GM18861 (cell line): Measurements from ENCODE around the gene CD40.
A peak's percentile ranks its signal among the peaks of the same experiment; 100 is the strongest.

Experiments
- ATAC-seq: cut with Tn5 transposase; IDR thresholded peaks from one replicate; pipeline ENCODE4 v1.9.1; 2021; ENCODE audit not compliant: unreplicated experiment

The CD40 gene

GRCh38 chr20:46117704-46118467 lies at the start of gene CD40:
CD40 (plus strand) TSS chr20:46118314; CDS start chr20:46118344, 30 bp downstream.
- ATAC-seq = peak; percentile 54

- no peak for ATAC-seq
Measured at GRCh38 chr20:46070215-46070900, 47.8 kb upstream of the CD40 start.

DNA sequence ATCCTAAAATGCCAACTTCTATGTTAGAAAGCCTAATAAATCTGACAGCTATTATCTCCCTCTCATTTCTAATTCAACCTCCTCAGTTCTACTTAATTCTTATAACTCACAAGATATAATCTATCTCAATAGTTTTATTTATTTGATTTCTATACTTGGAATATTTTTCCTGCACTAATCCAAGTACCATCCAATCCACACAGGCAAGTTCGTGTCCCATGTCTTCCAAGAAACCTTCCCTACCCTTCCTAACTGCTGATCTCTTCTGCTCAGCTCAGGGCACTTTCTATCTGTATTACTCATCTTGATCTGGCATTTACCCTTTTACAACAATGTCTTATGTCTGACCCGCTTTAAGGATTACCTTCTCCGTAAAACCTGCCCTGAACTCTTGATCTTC lies 46.5 kb upstream of the CD40 start:
- no peak for ATAC-seq

DNA sequence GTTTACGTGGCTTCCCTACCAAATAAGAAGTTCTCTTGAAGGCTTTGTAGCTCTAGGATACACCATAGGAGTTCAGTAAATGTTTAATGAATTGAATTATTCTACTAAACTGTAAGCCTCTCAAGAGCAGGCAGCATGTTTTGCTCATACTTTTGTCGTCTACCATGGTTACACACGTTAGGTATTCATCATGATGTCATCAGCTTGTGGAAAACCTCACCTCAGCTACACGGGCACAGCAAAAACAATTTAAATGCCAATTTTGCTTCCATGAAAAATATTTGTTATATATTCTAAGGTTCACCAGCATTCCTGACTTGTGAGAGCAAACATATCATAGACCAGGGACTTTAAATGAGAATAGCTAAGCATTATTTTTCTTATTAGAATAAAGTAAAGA lies 45.1 kb upstream of the CD40 start:
- no peak for ATAC-seq

DNA sequence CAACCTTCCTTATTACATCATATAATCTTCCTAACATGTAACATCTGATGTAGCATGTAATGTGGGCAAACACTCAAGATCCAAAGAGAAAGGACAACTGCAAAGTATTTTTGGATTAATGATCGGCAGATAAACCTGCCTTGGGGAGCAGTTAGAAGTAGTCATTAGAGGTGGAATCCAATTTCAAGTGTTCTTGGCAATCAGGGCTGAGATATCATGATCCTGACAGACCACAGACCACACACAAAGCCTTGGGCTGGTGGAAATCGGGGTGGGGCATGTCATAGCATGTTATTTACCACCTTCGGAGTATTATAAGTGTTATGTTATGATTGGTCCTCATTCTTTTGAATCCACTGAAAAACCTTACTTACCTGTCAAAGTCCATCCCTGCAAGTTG lies 44.7 kb upstream of the CD40 start:
- ATAC-seq = no peak

GRCh38 chr20:46074006-46074405 lies 44.1 kb upstream of the CD40 start:
- ATAC-seq = no peak

- no peak for ATAC-seq
Measured at GRCh38 chr20:46076806-46077205, 41.3 kb upstream of the CD40 start.

GRCh38 chr20:46077642-46078305 lies 40.3 kb upstream of the CD40 start:
- no peak for ATAC-seq

- ATAC-seq = no peak
Measured at GRCh38 chr20:46078954-46079353, 39.2 kb upstream of the CD40 start.

GRCh38 chr20:46081074-46081473 lies 37.0 kb upstream of the CD40 start:
- no peak for ATAC-seq

DNA sequence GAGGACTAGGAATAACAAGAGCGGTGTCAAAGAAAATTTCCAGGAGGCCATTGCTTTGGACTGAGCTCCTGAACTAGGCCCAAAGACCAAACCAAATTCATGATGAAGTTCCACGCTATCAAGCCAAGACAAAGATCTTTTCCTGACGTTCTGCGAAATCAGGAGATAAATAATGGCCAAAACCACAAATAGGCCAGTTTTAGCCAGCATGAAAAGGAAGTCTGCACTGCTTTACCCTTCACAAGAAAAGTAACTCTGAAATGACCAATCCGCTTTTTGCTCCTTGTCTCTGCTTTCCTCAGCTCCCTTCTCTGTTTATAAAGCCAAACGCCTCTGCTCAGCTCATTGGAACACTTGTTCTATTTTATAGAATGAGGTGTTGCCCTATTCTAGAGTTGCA lies 35.0 kb upstream of the CD40 start:
- ATAC-seq = no peak

GRCh38 chr20:46083531-46084061 lies 34.5 kb upstream of the CD40 start:
- ATAC-seq = no peak

- no peak for ATAC-seq
Measured at GRCh38 chr20:46084805-46085178, 33.3 kb upstream of the CD40 start.

DNA sequence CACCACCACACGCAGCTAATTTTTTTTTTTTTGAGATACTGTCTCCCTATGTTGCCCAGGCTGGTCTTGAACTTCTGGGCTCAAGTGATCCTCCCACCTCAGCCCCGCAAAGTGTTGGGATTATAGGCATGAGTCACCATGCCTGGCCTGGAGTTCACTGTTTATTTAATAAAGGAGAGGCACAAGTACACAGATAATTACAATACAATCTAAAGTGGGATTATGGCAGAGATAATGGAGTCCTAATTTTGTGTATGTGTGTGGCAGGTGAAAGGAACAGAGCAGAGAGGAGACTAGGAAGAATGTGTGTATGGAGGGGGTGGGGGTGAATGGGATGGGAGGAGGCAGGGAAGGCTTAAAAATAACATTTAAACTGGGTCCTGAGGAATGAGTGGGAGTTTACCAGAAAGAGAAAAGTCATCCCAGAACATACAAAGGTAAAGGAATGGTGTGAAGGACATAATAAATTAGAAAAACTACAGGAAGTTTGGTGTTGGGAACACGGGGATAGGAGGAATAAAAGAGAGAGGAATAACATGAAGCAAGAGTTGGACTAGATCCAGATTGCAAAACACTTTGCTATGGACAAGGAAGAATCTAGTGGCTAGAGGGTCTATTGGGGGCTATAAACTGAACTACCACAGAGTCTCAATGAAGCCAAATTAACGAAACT lies 32.8 kb upstream of the CD40 start:
- ATAC-seq = no peak

DNA sequence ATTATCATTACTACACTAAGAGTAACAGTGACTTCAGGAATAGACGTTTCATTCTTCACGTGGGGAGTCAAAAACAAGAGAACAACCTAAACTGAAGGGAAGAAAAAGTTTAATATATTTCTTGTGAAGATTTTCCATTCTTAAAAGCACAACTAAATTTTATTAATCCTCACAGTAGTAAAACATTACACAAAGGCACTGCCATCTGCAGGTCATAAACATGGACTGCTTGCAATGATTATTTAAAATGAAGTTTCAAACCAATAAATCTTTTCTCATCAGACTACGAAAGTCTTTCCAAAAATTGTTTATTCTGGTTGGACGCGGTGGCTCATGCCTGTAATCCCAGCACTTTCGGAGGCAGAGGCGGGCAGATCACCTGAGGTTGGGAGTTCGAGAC lies 31.0 kb upstream of the CD40 start:
- no peak for ATAC-seq

DNA sequence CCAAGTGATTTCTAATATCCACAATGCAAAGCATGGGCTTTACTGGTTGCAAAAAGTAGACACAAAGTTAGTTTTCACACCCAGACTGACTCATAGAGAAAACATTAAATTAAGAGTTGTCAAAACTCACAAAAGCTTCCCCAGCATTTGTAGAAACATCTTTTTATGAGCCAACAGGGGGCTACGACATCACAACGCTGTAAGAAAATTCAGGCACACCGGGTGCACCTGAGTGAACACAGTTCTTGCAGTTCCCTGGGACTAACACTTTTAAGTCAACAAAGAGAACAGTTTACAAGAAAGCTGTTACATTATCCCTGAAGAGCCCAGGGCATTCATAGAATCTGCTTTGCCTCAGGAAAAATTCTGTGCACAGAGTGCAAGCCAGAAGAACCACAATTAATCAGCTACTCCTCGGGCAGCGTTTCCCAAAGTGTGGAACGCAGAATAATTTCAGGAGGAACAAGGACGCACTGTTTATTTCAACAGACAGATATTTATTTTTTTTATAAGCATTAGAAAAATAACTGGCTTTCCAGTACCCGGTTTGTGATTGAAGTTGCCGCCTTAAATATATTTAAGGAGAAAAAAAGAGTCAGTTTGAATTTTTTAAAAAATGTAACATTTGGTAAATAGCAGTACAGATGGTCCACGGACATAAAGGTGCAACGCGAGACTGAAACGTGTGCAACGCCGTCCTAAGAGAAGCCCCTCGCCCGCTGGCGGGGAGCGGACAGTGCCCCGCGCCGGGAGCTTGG lies 29.5 kb upstream of the CD40 start:
- no peak for ATAC-seq

- ATAC-seq = no peak
Measured at GRCh38 chr20:46089167-46089416, 29.0 kb upstream of the CD40 start.

DNA sequence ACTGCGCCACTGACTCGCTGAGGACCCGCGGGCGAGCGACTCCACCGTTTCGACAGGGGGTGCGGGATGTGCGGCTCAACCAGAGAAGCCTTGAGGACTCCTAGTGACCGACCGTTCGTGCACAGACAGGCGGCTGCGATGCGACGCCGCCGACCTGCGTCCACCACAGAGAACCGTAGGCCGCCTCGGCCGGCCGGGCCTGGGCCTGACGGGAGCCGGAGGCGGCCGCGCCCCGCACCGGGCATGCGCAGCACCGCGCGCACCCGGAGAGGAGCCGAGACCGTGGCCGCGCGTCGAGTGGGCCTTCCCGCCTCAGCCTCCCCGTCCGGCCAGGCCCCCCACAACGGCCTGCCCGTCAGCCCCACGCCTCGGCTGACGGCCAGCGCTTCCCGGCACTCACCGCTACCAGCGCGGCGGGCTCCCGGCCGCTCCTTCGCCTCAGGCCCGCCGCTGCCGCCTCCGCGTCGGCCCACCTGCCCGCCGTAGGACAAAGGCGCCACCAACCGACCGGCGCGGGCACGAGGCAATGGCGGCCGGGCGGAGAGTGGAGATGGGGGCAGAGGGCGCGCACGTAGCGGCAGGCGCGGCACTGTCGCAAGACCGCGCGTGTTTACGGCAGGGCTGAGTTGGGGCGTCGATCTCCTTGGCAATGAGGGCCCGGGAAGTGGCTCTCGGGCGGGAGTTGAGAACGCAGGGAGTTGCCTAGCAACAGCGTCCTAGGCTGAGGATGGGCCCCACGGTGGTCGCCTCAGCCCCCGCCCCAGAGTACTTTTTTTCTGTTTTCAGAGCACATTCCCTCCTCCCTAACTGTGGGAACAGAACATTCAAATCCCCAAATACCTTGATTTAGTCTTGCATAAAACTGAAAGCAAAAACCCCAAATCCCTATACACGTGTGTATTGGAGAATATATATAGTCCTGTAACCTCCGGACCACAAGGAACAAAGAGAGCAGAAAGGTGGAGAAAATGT lies 28.4 kb upstream of the CD40 start, which contains the start of gene NCOA5:
TSS of gene NCOA5 (minus strand) at position 546 of the 972 bp plus-strand sequence. CDS start 10,538 bp downstream, outside the sequence.
- ATAC-seq = peak; percentile 69
